Measurements from ENCODE around the gene ATP4B.

ATP4B gene

GRCh38 chr13:113644800-113645199, 13.2 kb downstream of the ATP4B start:
- no peaks in the 10 kb centered on the region for H3K9me3 ChIP-seq (replicated peaks; ENCODE audit: insufficient read depth, low read length)
- H2AFZ ChIP-seq (ENCODE audit: low read length), result no peak overlapping the region
- no peaks in the 10 kb centered on the region for H4K20me1 ChIP-seq (ENCODE audit: insufficient read depth, low read length)
- no peaks in the 10 kb centered on the region for H3K4me1 ChIP-seq (ENCODE audit: low read length)
- H3K4me3 ChIP-seq (ENCODE audit: low read length), result no peak overlapping the region
- no peak overlapping the region for H3K9ac ChIP-seq (ENCODE audit: low read length)
- no peak for DNase-seq
- H3K36me3 ChIP-seq (replicated peaks; ENCODE audit: insufficient read depth, low read length), result 0 out of 2 replicates have a peak, but pooled peaks cover 3% of the 10 kb centered on the region
- 0 out of 2 replicates have a peak, but pooled peaks cover 5% of the 10 kb centered on the region for H3F3A ChIP-seq (ENCODE audit: insufficient read depth, low read length)
- no peak overlapping the region for H3K27ac ChIP-seq (ENCODE audit: low read length)
- no peak overlapping the region for H3K4me2 ChIP-seq (ENCODE audit: low read depth, low read length)
- H3K27me3 ChIP-seq (replicated peaks; ENCODE audit: insufficient read depth, low read length), result no peaks in the 10 kb centered on the region
- H3K9me2 ChIP-seq (replicated peaks; ENCODE audit: insufficient read depth, low read length), result no peaks in the 10 kb centered on the region
- TF ChIP-seq EZH2phosphoT487 (IDR thresholded peaks at IDR 0.05; ENCODE audit: low read length) (no peak), EZH2 (optimal IDR thresholded peaks at IDR 0.05; ENCODE audit: low read depth, low read length) (no peak), CTCF (IDR thresholded peaks at IDR 0.05; ENCODE audit: low read length) (no peak)
- H3K79me2 ChIP-seq (ENCODE audit: low read length), result no peaks in the 10 kb centered on the region

GRCh38 chr13:113643593-113643992, 14.4 kb downstream of the ATP4B start:
- Histone ChIP-seq H3K4me3 (ENCODE audit: low read length) (no peak overlapping the region), H3K27me3 (replicated peaks; ENCODE audit: insufficient read depth, low read length) (no peaks in the 10 kb centered on the region), H3K9me2 (replicated peaks; ENCODE audit: insufficient read depth, low read length) (no peaks in the 10 kb centered on the region), H3K27ac (ENCODE audit: low read length) (no peak overlapping the region), H3K79me2 (ENCODE audit: low read length) (no peaks in the 10 kb centered on the region), H3K4me1 (ENCODE audit: low read length) (no peaks in the 10 kb centered on the region), H3K4me2 (ENCODE audit: low read depth, low read length) (no peak overlapping the region), H3K36me3 (replicated peaks; ENCODE audit: insufficient read depth, low read length) (peaks cover 3% of the 10 kb centered on the region), H3F3A (ENCODE audit: insufficient read depth, low read length) (0 out of 2 replicates have a peak, but pooled peaks cover 5% of the 10 kb centered on the region), H4K20me1 (ENCODE audit: insufficient read depth, low read length) (no peaks in the 10 kb centered on the region), H2AFZ (ENCODE audit: low read length) (no peak overlapping the region), H3K9ac (ENCODE audit: low read length) (no peak overlapping the region), H3K9me3 (replicated peaks; ENCODE audit: insufficient read depth, low read length) (no peaks in the 10 kb centered on the region)
- DNase-seq, result no peak
- TF ChIP-seq EZH2phosphoT487 (IDR thresholded peaks at IDR 0.05; ENCODE audit: low read length), result no peak

- Histone ChIP-seq H3K27ac (ENCODE audit: low read length) (no peak overlapping the region), H3K4me2 (ENCODE audit: low read depth, low read length) (no peak overlapping the region), H3K9me2 (replicated peaks; ENCODE audit: insufficient read depth, low read length) (no peaks in the 10 kb centered on the region), H3K4me1 (ENCODE audit: low read length) (no peaks in the 10 kb centered on the region), H2AFZ (ENCODE audit: low read length) (no peak overlapping the region), H3F3A (ENCODE audit: insufficient read depth, low read length) (0 out of 2 replicates have a peak, but pooled peaks cover 5% of the 10 kb centered on the region), H3K27me3 (replicated peaks; ENCODE audit: insufficient read depth, low read length) (no peaks in the 10 kb centered on the region), H3K4me3 (ENCODE audit: low read length) (no peak overlapping the region), H3K9ac (ENCODE audit: low read length) (no peak overlapping the region), H4K20me1 (ENCODE audit: insufficient read depth, low read length) (no peaks in the 10 kb centered on the region), H3K36me3 (replicated peaks; ENCODE audit: insufficient read depth, low read length) (peaks cover 12% of the 10 kb centered on the region), H3K9me3 (replicated peaks; ENCODE audit: insufficient read depth, low read length) (no peaks in the 10 kb centered on the region), H3K79me2 (ENCODE audit: low read length) (0 out of 2 replicates have a peak, but pooled peaks cover 3% of the 10 kb centered on the region)
- DNase-seq, result no peak
- no peak for TF ChIP-seq EZH2phosphoT487 (IDR thresholded peaks at IDR 0.05; ENCODE audit: low read length)
- no peak for TF ChIP-seq CTCF (IDR thresholded peaks at IDR 0.05; ENCODE audit: low read length)
- no peak for TF ChIP-seq EZH2 (optimal IDR thresholded peaks at IDR 0.05; ENCODE audit: low read depth, low read length)
Measured at GRCh38 chr13:113642563-113642962, 15.4 kb downstream of the ATP4B start.

- Histone ChIP-seq H3F3A (ENCODE audit: insufficient read depth, low read length) (0 out of 2 replicates have a peak, but pooled peaks cover 5% of the 10 kb centered on the region), H3K79me2 (ENCODE audit: low read length) (0 out of 2 replicates have a peak, but pooled peaks cover 3% of the 10 kb centered on the region), H3K36me3 (replicated peaks; ENCODE audit: insufficient read depth, low read length) (peaks cover 17% of the 10 kb centered on the region), H3K9me3 (replicated peaks; ENCODE audit: insufficient read depth, low read length) (no peaks in the 10 kb centered on the region), H3K27me3 (replicated peaks; ENCODE audit: insufficient read depth, low read length) (no peaks in the 10 kb centered on the region), H3K4me1 (ENCODE audit: low read length) (no peaks in the 10 kb centered on the region), H3K4me2 (ENCODE audit: low read depth, low read length) (no peak overlapping the region), H3K9me2 (replicated peaks; ENCODE audit: insufficient read depth, low read length) (no peaks in the 10 kb centered on the region), H3K4me3 (ENCODE audit: low read length) (no peak overlapping the region), H3K27ac (ENCODE audit: low read length) (no peak overlapping the region), H2AFZ (ENCODE audit: low read length) (no peak overlapping the region), H3K9ac (ENCODE audit: low read length) (no peak overlapping the region), H4K20me1 (ENCODE audit: insufficient read depth, low read length) (no peaks in the 10 kb centered on the region)
- TF ChIP-seq EZH2phosphoT487 (IDR thresholded peaks at IDR 0.05; ENCODE audit: low read length), result no peak
- no peak for TF ChIP-seq EZH2 (optimal IDR thresholded peaks at IDR 0.05; ENCODE audit: low read depth, low read length)
- no peak for TF ChIP-seq CTCF (IDR thresholded peaks at IDR 0.05; ENCODE audit: low read length)
- no peak for DNase-seq
Measured at GRCh38 chr13:113641426-113641825, 16.6 kb downstream of the ATP4B start.

All from MM.1S (cell line).